Measurements from ENCODE around the gene RYR2. TPM values are rescaled to one million over a fixed set of nuclear protein-coding genes. Genes with fewer than 3 reads are reported as not detected.

Gene RYR2
- total RNA-seq, 4 donors from 2014 or later = 0.20 to 0.60 (median 0.32) TPM

- Histone ChIP-seq H3K27me3 (no peaks in the 10 kb centered on the region), H3K9me3 (no peaks in the 10 kb centered on the region), H3K4me1 (no peaks in the 10 kb centered on the region), H3K36me3 (no peaks in the 10 kb centered on the region), H3K4me3 (no peak overlapping the region), H3K27ac (no peak overlapping the region)
- no peak for TF ChIP-seq EP300 (IDR thresholded peaks at IDR 0.05)
- TF ChIP-seq POLR2A (IDR thresholded peaks at IDR 0.05) = no peak
- TF ChIP-seq CTCF (IDR thresholded peaks at IDR 0.05) = no peak
- 84 to 96% methylated on average over 2 of the region's 2 CpGs for WGBS, 2 donors
- DNase-seq (ENCODE audit: low spot score in 2 of 2) = no peak
Observed at GRCh38 chr1:237732657-237733056, 690.7 kb downstream of the RYR2 start.

DNA sequence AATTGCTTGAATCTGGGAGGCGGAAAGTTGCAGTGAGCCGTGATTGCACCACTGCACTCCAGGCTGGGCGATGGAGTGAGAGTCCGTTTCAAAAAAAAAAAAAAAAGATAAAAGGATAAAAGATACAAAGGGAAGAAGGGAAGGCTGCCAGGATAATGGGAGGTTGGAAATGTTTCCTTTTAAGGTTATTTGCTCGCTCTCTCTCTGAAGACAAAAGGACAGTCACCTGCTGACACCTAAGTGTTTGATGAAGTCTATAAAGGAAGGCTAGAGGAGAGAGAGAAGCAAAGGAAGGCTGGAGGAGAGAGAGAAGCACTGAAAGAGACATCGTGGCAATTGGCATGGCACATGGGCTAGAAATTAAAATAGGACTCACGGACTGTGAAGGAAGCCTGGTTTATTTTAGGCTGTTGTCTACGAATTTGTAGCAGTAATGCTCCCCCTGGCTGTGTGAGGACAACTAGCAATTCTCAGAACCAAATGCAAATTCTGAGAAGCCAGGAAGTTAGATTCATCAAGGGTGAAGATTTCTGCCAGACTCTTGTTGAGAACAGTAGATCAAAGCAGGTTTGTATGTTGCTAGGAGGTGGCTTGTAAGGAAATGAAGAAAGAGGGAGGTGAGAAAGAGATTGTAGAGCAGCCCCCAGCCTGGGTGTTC lies 694.5 kb downstream of the RYR2 start:
- Histone ChIP-seq H3K9me3 (no peaks in the 10 kb centered on the region), H3K27me3 (no peaks in the 10 kb centered on the region), H3K27ac (no peak overlapping the region), H3K4me3 (no peak overlapping the region), H3K4me1 (no peaks in the 10 kb centered on the region), H3K36me3 (no peaks in the 10 kb centered on the region)
- TF ChIP-seq CTCF (IDR thresholded peaks at IDR 0.05) (peak in 1 of 5 experiments; percentile 27), POLR2A (IDR thresholded peaks at IDR 0.05) (no peak)
- DNase-seq (ENCODE audit: low spot score in 2 of 2) = no peak
- 60 to 62% methylated on average over 8 of the region's 8 CpGs for WGBS, 2 donors

GRCh38 chr1:237737448-237737847 lies 695.5 kb downstream of the RYR2 start:
- no peaks in the 10 kb centered on the region for H3K36me3 ChIP-seq
- no peak for TF ChIP-seq POLR2A (IDR thresholded peaks at IDR 0.05)
- no peak for TF ChIP-seq EP300 (IDR thresholded peaks at IDR 0.05)
- TF ChIP-seq CTCF (IDR thresholded peaks at IDR 0.05) = no peak
- H3K27ac ChIP-seq = no peak overlapping the region
- H3K9me3 ChIP-seq = no peaks in the 10 kb centered on the region
- no peaks in the 10 kb centered on the region for H3K27me3 ChIP-seq
- H3K4me3 ChIP-seq = no peak overlapping the region
- DNase-seq (ENCODE audit: low spot score in 2 of 2) = no peak
- H3K4me1 ChIP-seq = no peaks in the 10 kb centered on the region

DNA sequence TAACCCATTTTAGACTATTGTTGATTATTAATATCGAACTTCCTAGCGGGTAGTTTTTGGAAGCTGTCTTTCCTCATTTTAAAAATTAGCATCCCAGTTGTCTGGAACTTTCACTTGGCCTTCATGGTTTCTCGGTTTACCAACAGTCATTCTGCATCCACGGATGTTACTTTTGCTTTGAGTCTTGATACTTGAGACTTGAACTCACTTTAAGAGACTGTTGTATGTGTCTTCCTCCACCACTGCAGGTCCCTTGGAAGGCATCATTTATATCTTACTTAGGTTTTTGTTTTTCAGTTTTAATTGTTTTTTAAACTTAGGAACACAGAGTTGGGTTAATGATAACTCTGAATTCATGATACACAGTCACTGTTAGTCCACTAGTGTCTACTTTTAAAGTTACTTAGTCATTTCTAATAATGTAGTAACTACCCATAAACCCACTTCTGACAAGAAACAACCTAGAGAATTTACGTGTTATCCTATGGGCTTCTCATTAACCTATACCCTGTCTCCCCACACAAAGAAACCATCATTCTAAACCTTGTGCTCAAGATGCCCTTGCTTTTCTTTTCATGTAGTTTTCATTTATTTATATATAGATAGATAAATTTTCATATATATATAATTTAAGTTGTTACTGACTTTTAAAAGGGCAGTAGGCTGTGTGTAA lies 696.1 kb downstream of the RYR2 start:
- no peak for TF ChIP-seq CTCF (IDR thresholded peaks at IDR 0.05)
- no peak for TF ChIP-seq POLR2A (IDR thresholded peaks at IDR 0.05)
- TF ChIP-seq EP300 (IDR thresholded peaks at IDR 0.05) = no peak
- Histone ChIP-seq H3K27me3 (no peaks in the 10 kb centered on the region), H3K4me3 (no peak overlapping the region), H3K27ac (no peak overlapping the region), H3K36me3 (no peaks in the 10 kb centered on the region), H3K9me3 (no peaks in the 10 kb centered on the region), H3K4me1 (no peaks in the 10 kb centered on the region)
- 79 to 89% methylated on average over 5 of the region's 5 CpGs for WGBS, 2 donors
- DNase-seq (ENCODE audit: low spot score in 2 of 2) = no peak

DNA sequence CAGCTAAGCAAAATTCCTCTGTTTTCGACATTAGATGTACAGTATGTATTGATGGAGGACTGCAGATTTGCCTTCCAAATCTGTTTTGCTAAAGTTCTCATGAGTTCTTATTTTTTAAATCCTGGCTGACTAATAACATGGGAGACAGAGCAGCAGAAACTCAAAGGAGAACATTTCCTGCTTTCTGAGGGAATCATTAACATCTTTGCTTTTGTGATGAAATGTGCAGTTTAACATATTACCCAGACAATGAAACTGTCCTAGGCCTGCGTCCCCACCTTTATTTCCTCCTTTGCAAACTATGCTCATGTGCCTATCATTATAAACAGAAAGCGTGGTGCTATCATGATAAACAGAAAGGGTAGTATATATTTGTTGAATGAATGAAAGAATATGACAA lies 698.9 kb downstream of the RYR2 start:
- Histone ChIP-seq H3K4me3 (no peak overlapping the region), H3K27me3 (no peaks in the 10 kb centered on the region), H3K27ac (no peak overlapping the region), H3K36me3 (no peaks in the 10 kb centered on the region), H3K4me1 (no peaks in the 10 kb centered on the region), H3K9me3 (no peaks in the 10 kb centered on the region)
- TF ChIP-seq CTCF (IDR thresholded peaks at IDR 0.05) (no peak), EP300 (IDR thresholded peaks at IDR 0.05) (no peak), POLR2A (IDR thresholded peaks at IDR 0.05) (no peak)
- no peak for DNase-seq (ENCODE audit: low spot score in 2 of 2)
- 84 to 93% methylated on average over 3 of the region's 3 CpGs for WGBS, 2 donors

Measured in tibial nerve (tissue), 4 donors.